MCF 10A (cell line): ENCODE data around the gene GPC6. TPM values are rescaled to one million over a fixed set of nuclear protein-coding genes. Genes with fewer than 3 reads are reported as not detected.

Experiments used
- BruUV-seq: library from RNA; stranded (reverse); fragments of 400-500 nt; replicated peaks from 2 replicates; lab custom pipeline; 2021; lab: Mats Ljungman, UMichigan
- CTCF ChIA-PET: fragments of 300-600 bp; sonication (Branson Sonifier 250); formaldehyde crosslinking; extraction: SDS; loops from one replicate; lab custom pipeline; 2021; ENCODE audit warnings: antibody characterized with exemption, inconsistent platforms; lab: Yijun Ruan, JAX
- POLR2A ChIA-PET: fragments of 300-600, 350-650 bp; sonication (Branson Sonifier 250); formaldehyde crosslinking; extraction: SDS; loops from one replicate; lab custom pipeline; 2020; ENCODE audit warnings: antibody characterized with exemption, inconsistent platforms; lab: Yijun Ruan, JAX
- DNase-seq: peaks from one replicate; pipeline ENCODE4 v3.0.0-alpha.2; 2018; ENCODE audit not compliant: unreplicated experiment
- H3K27ac Mint-ChIP-seq: one replicate; pipeline ENCODE4 v1.8.0; 2022; ENCODE audit warnings: mild to moderate bottlenecking, low read depth, mixed read lengths; ENCODE audit not compliant: unreplicated experiment
- H3K27me3 Mint-ChIP-seq: one replicate; pipeline ENCODE4 v1.8.0; 2022; ENCODE audit warnings: mixed read lengths; ENCODE audit not compliant: insufficient read depth, unreplicated experiment
- H3K36me3 Mint-ChIP-seq: one replicate; pipeline ENCODE4 v1.8.0; 2022; ENCODE audit warnings: mild to moderate bottlenecking, moderate library complexity, mixed read lengths; ENCODE audit not compliant: insufficient read depth, unreplicated experiment
- H3K4me1 Mint-ChIP-seq: one replicate; pipeline ENCODE4 v1.8.0; 2022; ENCODE audit warnings: mixed read lengths; ENCODE audit not compliant: insufficient read depth, unreplicated experiment
- H3K4me3 Mint-ChIP-seq: one replicate; pipeline ENCODE4 v1.8.0; 2022; ENCODE audit warnings: mild to moderate bottlenecking, moderate library complexity, mixed read lengths; ENCODE audit not compliant: unreplicated experiment
- H3K9me3 Mint-ChIP-seq: one replicate; pipeline ENCODE4 v1.8.0; 2022; ENCODE audit warnings: mixed read lengths; ENCODE audit not compliant: unreplicated experiment
- intact Hi-C: fragments of 100-400 bp; cut with micrococcal nuclease; formaldehyde crosslinking; loops from 2 replicates; pipeline ENCODE4 v1.14.1; 2022
- total RNA-seq: library from RNA; stranded (reverse); gene quantifications from 2 replicates; pipeline ENCODE4 v1.2.3, GENCODE V29; 2022
- TF ChIP-seq, protein P1 (sequence below): fragments of 200-600 bp; IDR thresholded peaks from one replicate; pipeline ENCODE4 v1.8.0; 2022; ENCODE audit warnings: antibody characterized with exemption, mild to moderate bottlenecking; ENCODE audit not compliant: unreplicated experiment

Gene GPC6
- total RNA-seq, 1 experiment from 2014 or later, result 8.4 TPM

DNA sequence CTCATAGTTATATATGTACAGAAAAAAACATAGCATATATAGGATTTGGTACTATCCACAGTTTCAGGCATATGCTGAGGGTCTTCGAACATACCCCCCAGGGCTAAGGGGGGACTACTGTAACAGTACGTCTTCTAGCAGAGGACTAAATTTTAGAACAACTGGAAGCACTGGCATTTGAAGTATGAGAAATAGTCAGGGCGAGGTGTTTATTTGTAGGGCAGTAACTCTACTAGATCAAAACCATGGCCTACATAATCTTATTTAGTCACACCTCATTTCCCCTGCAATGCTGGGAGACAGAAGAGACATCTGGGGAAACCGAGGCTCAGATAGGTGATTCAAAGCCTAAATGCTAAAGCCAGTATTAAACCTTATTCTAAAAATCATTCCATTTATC lies 1007.2 kb downstream of the GPC6 start:
- Mint-ChIP-seq H3K27me3 (no peaks in the 10 kb centered on the region), H3K4me3 (peak overlapping the region; percentile 56), H3K36me3 (no peaks in the 10 kb centered on the region), H3K27ac (peak overlapping the region; percentile 94), H3K4me1 (peaks cover 31% of the 10 kb centered on the region), H3K9me3 (peaks cover 11% of the 10 kb centered on the region)
- TF ChIP-seq, protein P1, sequence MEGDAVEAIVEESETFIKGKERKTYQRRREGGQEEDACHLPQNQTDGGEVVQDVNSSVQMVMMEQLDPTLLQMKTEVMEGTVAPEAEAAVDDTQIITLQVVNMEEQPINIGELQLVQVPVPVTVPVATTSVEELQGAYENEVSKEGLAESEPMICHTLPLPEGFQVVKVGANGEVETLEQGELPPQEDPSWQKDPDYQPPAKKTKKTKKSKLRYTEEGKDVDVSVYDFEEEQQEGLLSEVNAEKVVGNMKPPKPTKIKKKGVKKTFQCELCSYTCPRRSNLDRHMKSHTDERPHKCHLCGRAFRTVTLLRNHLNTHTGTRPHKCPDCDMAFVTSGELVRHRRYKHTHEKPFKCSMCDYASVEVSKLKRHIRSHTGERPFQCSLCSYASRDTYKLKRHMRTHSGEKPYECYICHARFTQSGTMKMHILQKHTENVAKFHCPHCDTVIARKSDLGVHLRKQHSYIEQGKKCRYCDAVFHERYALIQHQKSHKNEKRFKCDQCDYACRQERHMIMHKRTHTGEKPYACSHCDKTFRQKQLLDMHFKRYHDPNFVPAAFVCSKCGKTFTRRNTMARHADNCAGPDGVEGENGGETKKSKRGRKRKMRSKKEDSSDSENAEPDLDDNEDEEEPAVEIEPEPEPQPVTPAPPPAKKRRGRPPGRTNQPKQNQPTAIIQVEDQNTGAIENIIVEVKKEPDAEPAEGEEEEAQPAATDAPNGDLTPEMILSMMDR, result no peak
- ChIA-PET CTCF (interaction anchor here (0.7 to 1.0 kb wide), 3 partner anchors 41 to 426 kb away, joined by 3 to 5 read pairs (median 4); no protein-coding TSS in a partner anchor), POLR2A (interaction anchor here (0.9 to 1.8 kb wide), 4 partner anchors 24 to 77 kb away, joined by 3 to 12 read pairs (median 6); no protein-coding TSS in a partner anchor)
- intact Hi-C loops, result loop anchor here (10.0 kb wide), 1 partner anchor 71 kb away; no protein-coding TSS in a partner anchor
- no peak for DNase-seq
- BruUV-seq, result TSS peak; percentile 61

DNA sequence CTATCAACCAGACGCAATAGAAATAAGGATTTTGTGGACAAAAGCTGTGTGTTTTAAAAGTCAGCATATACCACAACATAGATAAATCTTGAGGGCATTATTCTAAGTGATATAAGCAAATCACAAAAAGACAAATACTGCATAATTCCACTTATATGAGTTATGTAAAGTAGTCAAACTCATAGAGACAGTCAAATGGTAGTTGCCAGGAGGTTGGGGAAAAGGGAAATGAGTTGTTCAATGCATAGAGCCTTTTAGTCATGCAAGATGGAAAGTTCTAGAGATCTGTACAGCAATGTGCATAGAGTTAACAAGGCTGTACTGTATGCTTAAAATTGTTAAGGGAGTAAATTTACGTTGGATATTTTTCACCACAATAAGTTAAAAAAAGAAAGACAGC lies 1008.1 kb downstream of the GPC6 start:
- Mint-ChIP-seq H3K27ac (no peak overlapping the region), H3K36me3 (no peaks in the 10 kb centered on the region), H3K4me3 (no peak overlapping the region), H3K9me3 (peaks cover 8% of the 10 kb centered on the region), H3K27me3 (no peaks in the 10 kb centered on the region), H3K4me1 (peaks cover 36% of the 10 kb centered on the region)
- ChIA-PET CTCF (interaction anchor here (0.8 kb wide), 1 partner anchor 427 kb away, joined by 3 read pairs; no protein-coding TSS in a partner anchor), POLR2A (no interaction called here)
- TF ChIP-seq, protein P1, result no peak
- intact Hi-C loops, result loop anchor here (10.0 kb wide), 1 partner anchor 70 kb away; no protein-coding TSS in a partner anchor
- no peak for DNase-seq
- BruUV-seq, result no TSS peak

DNA sequence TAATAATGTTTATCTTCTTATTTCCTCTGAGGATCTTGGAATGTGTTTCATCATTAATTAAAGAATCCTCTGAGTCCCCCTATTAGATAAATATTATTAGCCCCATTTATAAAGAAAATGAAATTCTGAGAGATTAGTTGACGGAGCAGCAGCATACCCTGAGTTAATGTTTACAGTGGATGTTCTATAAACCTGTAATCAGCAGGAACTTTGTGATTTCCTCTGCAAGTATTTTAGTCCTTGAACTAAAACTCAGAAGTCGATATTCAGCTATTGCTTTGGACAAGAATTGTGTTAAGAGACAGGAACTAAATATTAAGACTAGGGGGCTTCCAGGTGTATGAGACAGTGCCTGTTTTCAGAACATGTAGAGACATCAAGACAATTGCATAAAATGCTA lies 1009.5 kb downstream of the GPC6 start:
- H3K9me3 Mint-ChIP-seq, result peaks cover 6% of the 10 kb centered on the region
- intact Hi-C loops, result loop anchor here (10.0 kb wide), 1 partner anchor 69 kb away; no protein-coding TSS in a partner anchor
- H3K27ac Mint-ChIP-seq, result peak overlapping the region; percentile 46
- H3K4me3 Mint-ChIP-seq, result no peak overlapping the region
- TF ChIP-seq, protein P1, result no peak
- CTCF ChIA-PET, result interaction anchor here (0.6 to 0.8 kb wide), 4 partner anchors 18 to 992 kb away, joined by 3 to 5 read pairs (median 4); no protein-coding TSS in a partner anchor
- no peaks in the 10 kb centered on the region for H3K27me3 Mint-ChIP-seq
- H3K36me3 Mint-ChIP-seq, result no peaks in the 10 kb centered on the region
- no peak for DNase-seq
- H3K4me1 Mint-ChIP-seq, result peaks cover 36% of the 10 kb centered on the region
- POLR2A ChIA-PET, result interaction anchor here (0.6 kb wide), 1 partner anchor 122 kb away, joined by 3 read pairs; no protein-coding TSS in a partner anchor
- no TSS peak for BruUV-seq

DNA sequence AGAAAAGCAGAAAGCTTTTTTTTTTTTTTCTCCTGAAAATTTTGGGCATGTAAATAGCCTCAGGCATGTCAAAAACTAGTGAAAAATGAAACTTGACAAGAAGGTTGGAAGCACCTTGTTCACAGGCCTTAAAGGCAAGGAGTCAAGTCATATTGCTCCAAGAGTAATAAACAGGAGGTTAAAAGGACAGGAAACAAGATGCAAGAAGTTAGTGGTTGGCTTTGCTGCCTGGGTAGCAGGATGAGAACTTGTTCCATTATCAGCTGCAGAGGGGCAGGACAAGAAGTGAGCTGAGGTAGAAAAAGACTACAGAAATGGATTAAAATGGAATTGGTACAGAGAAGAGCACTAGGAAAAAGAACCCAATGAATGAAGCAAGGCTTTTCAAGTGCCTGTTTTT lies 1010.3 kb downstream of the GPC6 start:
- no peak for DNase-seq
- POLR2A ChIA-PET, result interaction anchor here (0.6 kb wide), 2 partner anchors 68 to 122 kb away, joined by 3 read pairs; no protein-coding TSS in a partner anchor
- intact Hi-C loops, result loop anchor here (10.0 kb wide), 1 partner anchor 68 kb away; no protein-coding TSS in a partner anchor
- Mint-ChIP-seq H3K27ac (peak overlapping the region; percentile 46), H3K9me3 (peaks cover 6% of the 10 kb centered on the region), H3K27me3 (no peaks in the 10 kb centered on the region), H3K4me3 (no peak overlapping the region), H3K36me3 (no peaks in the 10 kb centered on the region), H3K4me1 (peaks cover 36% of the 10 kb centered on the region)
- CTCF ChIA-PET, result interaction anchor here (0.6 to 0.8 kb wide), 4 partner anchors 17 to 993 kb away, joined by 3 to 5 read pairs (median 4); no protein-coding TSS in a partner anchor
- TF ChIP-seq, protein P1, result no peak
- no TSS peak for BruUV-seq
